Measurements from ENCODE around the gene BRD9.
"Not testable (repeated sequence)": the region's sequence is repeated elsewhere in the genome, so short reads cannot be mapped to it uniquely, and the experiment has no call there.

Gene BRD9

GRCh38 chr5:843371-843770 is 49.2 kb downstream of the BRD9 start:
- DNase-seq: not testable (repeated sequence)

GRCh38 chr5:842402-843221 is 50.0 kb downstream of the BRD9 start:
- not testable (repeated sequence) for DNase-seq

- DNase-seq: not testable (repeated sequence)
Measured at GRCh38 chr5:841531-842401, 50.8 kb downstream of the BRD9 start.

- not testable (repeated sequence) for DNase-seq
Measured at GRCh38 chr5:840974-841435, 51.6 kb downstream of the BRD9 start.

- not testable (repeated sequence) for DNase-seq
Measured at GRCh38 chr5:840118-840973, 52.3 kb downstream of the BRD9 start.

- DNase-seq: not testable (repeated sequence)
Measured at GRCh38 chr5:838431-838851, 54.2 kb downstream of the BRD9 start.

- not testable (repeated sequence) for DNase-seq
Measured at GRCh38 chr5:837621-838121, 54.9 kb downstream of the BRD9 start.

GRCh38 chr5:835933-836612 is 56.5 kb downstream of the BRD9 start:
- DNase-seq: not testable (repeated sequence)

- not testable (repeated sequence) for DNase-seq
Measured at GRCh38 chr5:834013-834412, 58.6 kb downstream of the BRD9 start.

- not testable (repeated sequence) for DNase-seq
Measured at GRCh38 chr5:828194-828593, 64.4 kb downstream of the BRD9 start.

GRCh38 chr5:825544-825943 is 67.1 kb downstream of the BRD9 start:
- not testable (repeated sequence) for DNase-seq

GRCh38 chr5:821504-821903 is 71.1 kb downstream of the BRD9 start:
- no peak for DNase-seq

- no peak for DNase-seq
Measured at GRCh38 chr5:820245-820644, 72.4 kb downstream of the BRD9 start.

GRCh38 chr5:819078-819477 is 73.5 kb downstream of the BRD9 start:
- no peak for DNase-seq

- DNase-seq: peak; percentile 32
Measured at GRCh38 chr5:816176-816575, 76.4 kb downstream of the BRD9 start.

GRCh38 chr5:815449-815848 is 77.2 kb downstream of the BRD9 start:
- DNase-seq: no peak
